HG03025 (cell line): ENCODE results near the gene AP5Z1.
"Not testable (repeated sequence)": the region's sequence is repeated elsewhere in the genome, so short reads cannot be mapped to it uniquely, and the experiment has no call there.

ENCODE experiments used
- ATAC-seq: cut with Tn5 transposase; IDR thresholded peaks from one replicate; pipeline ENCODE4 v1.9.1; 2021; ENCODE audit warnings: mild to moderate bottlenecking, moderate library complexity; ENCODE audit not compliant: unreplicated experiment, low FRiP score

AP5Z1 gene

GRCh38 chr7:4799508-4800268 lies 24.3 kb downstream of the AP5Z1 start:
- ATAC-seq = no peak

DNA sequence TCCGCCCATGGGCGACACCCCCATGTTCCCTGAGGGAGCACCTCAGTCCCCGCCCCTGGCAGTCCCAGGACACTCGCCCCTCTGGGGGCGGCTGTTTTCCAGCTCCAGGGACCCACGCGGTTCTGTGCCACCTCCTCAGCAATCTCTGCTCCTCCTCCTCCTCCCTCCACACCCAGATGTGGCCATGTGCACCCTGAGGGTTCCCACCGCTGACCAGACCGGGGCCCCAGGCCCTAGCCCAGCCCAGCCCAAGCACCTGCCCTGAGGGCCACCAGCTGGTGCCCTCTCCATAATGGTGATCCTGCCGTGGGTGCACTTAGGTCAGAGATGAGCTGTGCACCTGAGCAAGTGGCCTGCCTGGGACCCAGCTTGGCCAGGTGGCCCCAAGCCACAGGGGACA lies 25.1 kb downstream of the AP5Z1 start:
- no peak for ATAC-seq

- no peak for ATAC-seq
These were observed 25.8 kb downstream of the AP5Z1 start for GRCh38 chr7:4800926-4801838.

DNA sequence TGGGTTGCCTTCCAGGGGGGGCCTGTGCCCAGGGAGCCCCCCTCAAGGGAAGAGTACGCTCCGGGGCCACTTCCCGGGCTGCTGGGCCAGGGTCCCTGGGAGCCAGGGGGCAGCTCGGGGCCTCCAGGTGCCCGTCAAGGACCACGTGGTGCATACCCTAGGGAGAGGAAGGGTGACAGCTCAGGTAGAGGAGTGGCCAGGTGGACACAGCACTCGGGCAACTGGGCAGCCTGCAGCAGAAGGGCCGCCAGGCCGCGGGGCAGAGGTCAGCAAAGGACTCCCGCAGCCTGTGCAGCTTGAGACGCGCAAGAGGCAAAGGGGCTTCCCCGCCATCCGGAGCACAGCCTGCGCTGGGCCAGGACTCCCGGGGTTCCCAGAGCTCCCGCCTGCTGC lies 26.4 kb downstream of the AP5Z1 start:
- ATAC-seq = no peak

DNA sequence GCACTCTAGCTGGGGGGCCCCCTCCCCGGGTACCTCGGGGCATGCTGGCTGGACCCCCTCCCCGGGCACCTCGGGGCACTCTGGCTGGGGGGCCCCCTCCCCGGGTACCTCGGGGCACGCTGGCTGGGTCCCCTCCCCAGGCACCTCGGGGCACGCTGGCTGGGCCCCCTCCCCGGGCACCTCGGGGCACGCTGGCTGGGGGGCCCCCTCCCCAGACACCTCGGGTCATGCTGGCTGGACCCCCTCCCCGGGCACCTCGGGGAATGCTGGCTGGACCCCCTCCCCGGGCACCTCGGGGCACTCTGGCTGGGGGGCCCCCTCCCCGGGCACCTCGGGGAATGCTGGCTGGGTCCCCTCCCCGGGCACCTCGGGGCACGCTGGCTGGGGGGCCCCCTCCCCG lies 27.2 kb downstream of the AP5Z1 start:
- not testable (repeated sequence) for ATAC-seq

DNA sequence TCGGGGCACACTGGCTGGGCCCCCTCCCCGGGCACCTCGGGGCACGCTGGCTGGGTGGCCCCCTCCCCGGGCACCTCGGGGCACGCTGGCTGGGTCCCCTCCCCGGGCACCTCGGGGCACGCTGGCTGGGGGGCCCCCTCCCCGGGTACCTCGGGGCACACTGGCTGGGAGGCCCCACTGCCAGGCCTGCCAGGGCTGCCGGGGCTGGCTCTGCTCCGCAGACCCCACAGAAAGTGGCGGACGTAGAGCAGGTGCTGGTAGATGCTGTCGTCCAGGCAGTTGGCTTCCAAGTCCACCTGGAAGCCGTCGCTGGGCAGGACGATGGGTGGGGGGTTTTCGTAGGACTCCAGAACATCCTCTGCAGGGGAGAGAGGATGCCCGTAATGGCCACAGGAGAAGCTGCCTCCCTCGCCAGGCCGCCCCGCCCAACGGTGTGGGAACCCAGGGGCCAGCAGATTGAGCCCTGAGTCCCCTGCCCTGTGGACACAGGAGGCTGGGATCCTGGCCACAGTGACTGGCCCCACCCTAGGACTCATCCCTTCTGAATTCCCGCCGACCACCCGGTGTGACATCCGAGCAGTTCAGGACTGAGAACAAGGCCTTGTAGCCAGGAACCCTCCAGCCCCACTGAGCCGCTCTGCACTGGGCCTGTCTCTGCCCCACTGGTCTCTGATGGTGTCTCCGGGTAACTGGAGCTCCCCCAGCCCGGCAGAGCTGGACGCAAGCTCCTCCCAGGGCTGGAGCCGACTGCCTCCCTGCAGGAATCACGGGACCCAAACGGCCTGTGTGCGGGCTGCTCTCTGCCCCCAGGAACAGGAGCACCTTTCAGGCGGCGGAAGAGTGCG lies 28.2 kb downstream of the AP5Z1 start:
- ATAC-seq = no peak

- no peak for ATAC-seq
These were observed 29.9 kb downstream of the AP5Z1 start for GRCh38 chr7:4805110-4805983.

DNA sequence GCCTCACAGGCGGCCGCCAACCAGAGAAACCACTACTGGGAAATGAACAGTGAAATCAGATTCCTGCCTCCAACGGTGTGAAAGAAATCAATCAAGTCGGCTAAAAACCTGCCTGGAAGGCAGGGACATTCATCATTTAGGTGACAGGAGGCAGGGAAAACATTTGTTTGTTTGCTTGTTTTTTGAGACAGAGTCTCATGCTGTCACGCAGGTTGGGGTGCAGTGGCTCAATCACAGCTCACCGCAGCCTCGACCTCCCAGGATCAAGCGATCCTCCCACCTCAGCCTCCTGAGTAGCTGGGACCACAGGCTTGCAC lies 30.5 kb downstream of the AP5Z1 start:
- no peak for ATAC-seq

DNA sequence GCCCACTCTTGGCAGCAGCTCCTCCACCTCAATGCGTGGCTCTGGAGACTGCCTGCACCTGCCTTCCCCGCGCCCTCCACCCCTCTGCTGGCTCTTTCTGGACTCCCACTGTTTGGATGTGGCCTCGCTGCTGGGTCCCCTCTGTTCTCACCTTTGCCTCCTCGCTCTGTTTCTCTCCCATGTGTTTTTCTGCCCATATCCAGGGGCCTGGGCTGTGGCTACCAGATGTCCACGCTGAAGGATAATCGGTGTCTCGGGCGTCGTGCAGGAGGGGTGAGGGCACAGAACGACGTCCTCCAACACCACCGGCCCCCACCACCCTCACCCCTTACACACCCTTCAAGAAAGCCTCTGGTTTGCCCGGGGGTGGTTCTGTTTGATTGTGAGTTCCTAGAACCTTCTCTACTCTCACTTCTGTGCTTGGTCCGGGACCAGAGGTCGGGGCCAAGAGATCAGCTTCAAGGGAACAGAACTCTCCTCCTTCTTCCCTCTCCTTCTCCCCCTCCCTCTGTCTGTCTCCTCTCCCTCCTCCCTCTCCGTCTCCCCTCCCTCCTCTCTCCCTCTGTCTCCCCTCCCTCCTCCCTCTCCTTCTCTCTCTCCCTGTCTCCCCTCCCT lies 31.7 kb downstream of the AP5Z1 start:
- ATAC-seq = no peak

- ATAC-seq = no peak
These were observed 32.2 kb downstream of the AP5Z1 start for GRCh38 chr7:4807598-4808016.

DNA sequence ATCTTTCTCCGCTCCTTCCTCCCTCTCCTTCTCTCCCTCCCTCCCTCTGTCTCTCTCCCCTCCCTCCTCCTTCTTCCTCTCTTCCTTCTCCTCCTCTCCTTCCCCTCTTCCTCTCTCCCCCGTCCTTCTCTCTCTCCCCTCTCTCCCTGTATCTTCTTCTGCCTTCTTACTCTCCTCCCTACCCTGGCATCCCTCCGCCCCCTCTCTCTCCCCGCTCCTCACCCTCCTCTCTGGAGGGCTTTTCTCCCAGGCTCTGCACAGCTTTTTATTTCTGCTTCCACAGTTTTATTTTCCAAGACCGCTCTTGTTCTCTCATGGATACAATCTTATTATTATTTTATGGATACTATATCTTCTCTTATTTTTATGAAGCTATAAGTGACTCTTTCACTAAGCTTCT lies 32.6 kb downstream of the AP5Z1 start:
- ATAC-seq = no peak

- no peak for ATAC-seq
These were observed 33.1 kb downstream of the AP5Z1 start for GRCh38 chr7:4808565-4808964.

GRCh38 chr7:4809091-4809591 lies 33.7 kb downstream of the AP5Z1 start:
- ATAC-seq = no peak

DNA sequence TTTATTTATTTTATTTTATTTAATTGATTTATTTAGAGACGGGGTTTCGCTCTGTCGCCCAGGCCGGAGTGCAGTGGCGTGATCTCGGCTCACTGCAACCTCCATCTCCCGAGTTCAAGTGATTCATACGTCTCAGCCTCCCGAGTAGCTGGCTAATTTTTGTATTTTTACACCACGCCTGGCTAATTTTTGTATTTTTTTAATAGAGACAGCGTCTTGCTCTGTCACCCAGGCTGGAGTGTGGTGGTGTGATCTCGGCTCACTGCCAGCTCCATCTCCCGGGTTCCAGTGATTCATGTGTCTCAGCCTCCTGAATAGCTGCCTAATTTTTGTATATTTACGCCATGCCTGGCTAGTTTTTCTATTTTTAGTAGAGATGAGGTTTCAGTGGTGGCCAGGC lies 34.2 kb downstream of the AP5Z1 start:
- ATAC-seq = no peak

- no peak for ATAC-seq
These were observed 39.0 kb downstream of the AP5Z1 start for GRCh38 chr7:4814433-4814832.

GRCh38 chr7:4815121-4815520 lies 39.7 kb downstream of the AP5Z1 start:
- no peak for ATAC-seq

GRCh38 chr7:4815609-4816418 lies 40.4 kb downstream of the AP5Z1 start:
- no peak for ATAC-seq

DNA sequence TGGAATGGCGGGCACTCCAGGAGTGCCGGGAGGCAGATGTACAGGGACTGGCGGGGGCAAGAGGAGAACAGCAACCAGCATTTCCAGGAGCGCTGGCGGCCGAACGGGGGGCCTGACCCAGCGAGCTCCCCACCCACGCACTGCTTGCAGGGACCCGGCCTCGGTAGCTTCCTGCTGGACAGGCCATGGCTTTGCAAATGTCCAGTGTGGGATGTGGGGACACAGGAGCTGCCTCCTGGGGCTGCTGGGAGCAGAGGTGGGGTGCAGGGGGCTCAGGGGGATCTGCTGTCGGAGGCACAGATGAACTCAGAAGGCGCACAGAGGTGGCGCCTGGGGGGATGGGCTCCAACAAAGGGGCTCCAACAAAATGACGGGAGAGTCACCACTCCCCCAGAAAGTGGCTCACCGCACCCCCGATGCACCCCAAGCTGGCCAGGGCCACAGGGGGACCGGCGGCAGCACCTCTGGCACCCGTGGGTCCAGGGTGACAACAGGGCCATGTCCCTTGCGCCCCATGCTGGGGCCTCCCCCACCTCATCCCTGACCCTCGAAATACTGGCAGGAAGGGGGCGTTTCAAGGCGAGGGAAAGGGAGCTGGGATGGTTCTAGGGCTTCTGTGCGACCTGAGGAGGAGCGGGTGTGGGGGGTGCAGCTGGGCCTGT lies 41.1 kb downstream of the AP5Z1 start:
- ATAC-seq = no peak
